Activated T-cell treated with anti-CD3 and anti-CD28 coated beads for 24 hours (primary cell): ENCODE results near the gene UBE2G1.

Experiments used
- DNase-seq: peaks from one replicate; pipeline ENCODE4 v3.0.0-alpha.2; 2020; ENCODE audit warnings: low read depth

UBE2G1 gene

GRCh38 chr17:4334332-4334731 lies 32.1 kb downstream of the UBE2G1 start:
- no peak for DNase-seq

GRCh38 chr17:4333041-4333440 lies 33.4 kb downstream of the UBE2G1 start:
- DNase-seq: no peak

- DNase-seq: no peak
Measured at GRCh38 chr17:4332296-4332970, 34.0 kb downstream of the UBE2G1 start.

- no peak for DNase-seq
Measured at GRCh38 chr17:4331614-4332013, 34.9 kb downstream of the UBE2G1 start.

- no peak for DNase-seq
Measured at GRCh38 chr17:4329838-4330237, 36.6 kb downstream of the UBE2G1 start.

DNA sequence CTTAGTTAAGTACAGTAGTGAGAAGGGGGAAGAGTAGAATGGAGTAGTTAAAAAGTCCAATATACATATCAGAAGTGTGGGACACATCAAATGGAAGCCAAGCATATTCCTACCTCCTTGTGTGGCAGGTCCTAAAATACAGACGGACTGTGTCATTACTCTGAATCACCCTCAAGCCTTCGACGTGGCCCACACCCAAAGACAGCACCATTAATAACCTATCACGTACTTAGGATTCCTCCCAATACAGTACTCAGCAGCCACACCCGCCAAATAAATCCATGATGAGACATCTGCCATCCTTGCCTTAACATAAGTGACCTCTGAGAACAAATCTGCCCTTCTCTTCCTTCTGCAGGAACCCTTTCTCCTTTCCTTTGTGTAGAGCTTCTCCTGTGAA lies 38.9 kb downstream of the UBE2G1 start:
- no peak for DNase-seq

DNA sequence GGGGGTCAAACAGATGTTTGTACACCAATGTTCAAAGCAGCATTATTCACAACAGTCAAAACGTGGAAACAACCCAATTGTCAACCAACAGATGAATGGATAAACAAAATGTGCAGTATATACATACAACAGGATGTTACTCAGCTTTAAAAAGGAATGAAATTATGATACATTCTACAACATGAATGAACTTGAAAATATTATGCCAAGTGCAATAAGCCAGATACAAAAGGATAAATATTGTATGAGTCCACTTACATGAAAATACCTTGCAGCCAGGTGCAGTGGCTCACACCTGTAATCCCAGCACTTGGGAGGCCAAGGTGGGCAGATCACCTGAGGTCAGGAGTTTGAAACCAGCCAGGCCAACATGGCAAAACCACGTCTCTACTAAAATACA lies 39.9 kb downstream of the UBE2G1 start:
- DNase-seq: no peak

DNA sequence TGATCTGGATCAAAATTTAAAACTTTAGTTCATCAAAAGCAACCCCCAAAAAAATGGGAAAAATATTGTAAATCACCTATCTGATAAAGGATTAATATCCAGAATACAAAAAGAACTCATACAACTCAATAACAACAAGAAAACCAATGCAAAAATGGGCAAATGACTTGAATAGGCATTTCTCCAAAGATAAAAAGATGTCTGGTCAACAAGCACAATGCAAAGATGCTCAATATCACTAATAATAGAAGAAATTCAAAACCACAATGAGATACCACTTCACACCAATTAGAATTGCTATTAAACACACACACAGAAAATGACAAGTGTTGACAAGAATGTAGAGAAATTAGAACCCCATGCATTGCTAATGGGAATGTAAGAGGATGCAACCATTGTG lies 40.4 kb downstream of the UBE2G1 start:
- DNase-seq: no peak

DNA sequence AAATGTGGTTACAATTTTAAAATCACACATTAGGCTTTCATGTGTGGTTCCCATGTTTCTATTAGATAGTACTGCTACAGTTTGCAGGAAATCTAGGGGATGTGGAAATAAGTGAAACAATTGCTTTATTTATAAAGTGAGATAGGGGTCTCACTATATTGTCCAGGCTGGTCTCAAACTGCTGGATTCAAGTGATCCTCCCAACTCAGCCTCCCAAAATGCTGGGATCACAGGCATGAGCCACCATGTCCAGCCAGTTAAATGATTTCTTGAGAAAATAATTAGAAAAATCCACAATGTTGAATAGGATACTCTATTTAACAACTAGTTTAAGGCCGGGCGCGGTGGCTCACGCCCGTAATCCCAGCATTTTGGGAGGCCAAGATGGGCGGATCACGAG lies 42.0 kb downstream of the UBE2G1 start:
- no peak for DNase-seq

DNA sequence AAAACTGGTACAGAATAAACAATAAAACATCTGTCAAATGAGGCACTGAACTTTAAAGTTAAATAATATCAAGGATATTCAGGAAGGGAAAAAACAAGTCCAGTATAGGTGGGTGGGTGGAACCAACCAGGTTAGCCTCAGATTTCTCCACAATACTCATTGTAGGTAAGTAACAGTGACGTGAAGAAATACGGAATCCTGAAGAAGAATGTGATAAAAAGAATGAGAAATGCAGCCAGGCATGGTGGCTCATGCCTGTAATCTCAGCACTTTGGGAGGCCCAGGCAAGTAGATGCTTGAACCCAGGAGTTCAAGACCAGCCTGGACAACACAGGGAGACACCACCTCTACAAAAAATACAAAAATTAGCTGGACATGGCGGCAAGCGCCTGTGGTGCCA lies 47.3 kb downstream of the UBE2G1 start:
- no peak for DNase-seq

DNA sequence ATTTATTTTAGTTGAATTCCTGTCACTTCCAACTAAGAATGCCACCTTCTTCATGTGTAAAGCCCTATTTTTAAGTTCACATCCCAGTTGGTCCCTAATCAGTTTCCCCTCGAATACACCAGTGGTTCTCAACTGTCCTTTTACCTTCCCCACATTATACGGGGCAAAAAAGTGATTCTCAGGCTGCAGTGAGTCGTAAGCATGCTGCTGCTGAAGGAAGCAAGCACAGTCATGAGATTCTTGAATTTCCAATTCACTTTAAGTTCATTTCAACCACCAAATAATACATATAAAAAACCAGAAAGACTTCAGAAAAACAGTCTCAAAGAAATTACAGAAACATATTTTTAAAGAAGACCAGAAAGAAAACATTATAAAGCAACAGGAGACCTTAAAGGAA lies 47.9 kb downstream of the UBE2G1 start:
- no peak for DNase-seq

GRCh38 chr17:4318186-4318585 lies 48.3 kb downstream of the UBE2G1 start:
- DNase-seq: no peak

GRCh38 chr17:4317610-4318009 lies 48.9 kb downstream of the UBE2G1 start:
- no peak for DNase-seq

DNA sequence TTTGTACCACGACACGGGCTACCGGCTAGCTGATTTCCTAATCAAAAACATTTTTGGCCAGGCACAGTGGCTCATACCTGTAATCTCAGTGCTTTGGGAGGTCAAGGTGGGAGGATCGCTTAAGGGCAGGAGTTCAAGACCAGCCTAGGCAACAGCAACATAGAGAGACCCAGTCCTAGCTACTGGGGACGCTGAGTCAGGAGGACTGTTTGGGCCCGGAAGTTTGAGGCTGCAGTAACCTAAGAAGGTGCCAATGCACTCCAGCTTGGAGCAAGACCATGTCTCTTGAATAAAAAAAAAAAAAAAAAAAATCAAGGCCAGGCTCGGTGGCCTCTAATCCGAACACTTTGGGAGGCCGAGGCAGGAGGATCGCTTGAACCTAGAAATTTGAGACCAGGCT lies 49.8 kb downstream of the UBE2G1 start:
- DNase-seq: no peak

DNA sequence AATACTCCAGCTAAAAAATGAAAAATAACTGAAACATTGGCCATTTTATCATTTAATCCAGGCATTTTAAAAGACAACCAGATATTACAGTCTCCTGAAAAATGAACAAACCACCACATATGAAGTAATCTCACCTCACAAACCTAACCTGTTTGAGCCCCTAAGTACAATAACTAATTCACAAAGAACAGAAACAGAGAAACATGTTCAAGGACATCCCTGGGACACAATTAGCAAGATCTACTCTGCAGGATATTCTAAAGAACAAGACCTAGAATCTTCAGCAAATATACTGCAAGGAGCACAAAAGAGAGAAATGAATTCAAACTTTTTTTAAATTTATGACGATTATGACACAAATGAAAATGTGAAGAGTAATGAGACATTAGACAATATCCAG lies 51.9 kb downstream of the UBE2G1 start:
- DNase-seq: no peak

DNA sequence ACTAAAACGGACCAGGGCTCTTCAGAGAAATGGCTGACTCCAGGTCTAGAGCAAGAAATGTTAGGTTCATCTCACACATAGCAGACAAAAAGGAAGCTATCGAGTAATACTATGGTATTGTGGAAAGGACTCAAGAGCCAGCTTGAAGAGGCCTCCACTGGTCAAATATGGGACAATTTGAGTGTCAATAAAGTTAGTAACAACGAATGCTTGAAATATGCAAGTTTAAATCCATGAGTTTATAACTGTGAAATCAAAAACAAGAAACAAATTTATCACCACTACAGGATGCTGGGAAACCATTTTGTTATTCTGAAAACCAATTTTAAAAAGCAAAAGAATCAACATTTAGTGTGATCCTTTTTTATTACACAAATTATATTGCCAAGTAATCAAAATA lies 52.3 kb downstream of the UBE2G1 start:
- no peak for DNase-seq

DNA sequence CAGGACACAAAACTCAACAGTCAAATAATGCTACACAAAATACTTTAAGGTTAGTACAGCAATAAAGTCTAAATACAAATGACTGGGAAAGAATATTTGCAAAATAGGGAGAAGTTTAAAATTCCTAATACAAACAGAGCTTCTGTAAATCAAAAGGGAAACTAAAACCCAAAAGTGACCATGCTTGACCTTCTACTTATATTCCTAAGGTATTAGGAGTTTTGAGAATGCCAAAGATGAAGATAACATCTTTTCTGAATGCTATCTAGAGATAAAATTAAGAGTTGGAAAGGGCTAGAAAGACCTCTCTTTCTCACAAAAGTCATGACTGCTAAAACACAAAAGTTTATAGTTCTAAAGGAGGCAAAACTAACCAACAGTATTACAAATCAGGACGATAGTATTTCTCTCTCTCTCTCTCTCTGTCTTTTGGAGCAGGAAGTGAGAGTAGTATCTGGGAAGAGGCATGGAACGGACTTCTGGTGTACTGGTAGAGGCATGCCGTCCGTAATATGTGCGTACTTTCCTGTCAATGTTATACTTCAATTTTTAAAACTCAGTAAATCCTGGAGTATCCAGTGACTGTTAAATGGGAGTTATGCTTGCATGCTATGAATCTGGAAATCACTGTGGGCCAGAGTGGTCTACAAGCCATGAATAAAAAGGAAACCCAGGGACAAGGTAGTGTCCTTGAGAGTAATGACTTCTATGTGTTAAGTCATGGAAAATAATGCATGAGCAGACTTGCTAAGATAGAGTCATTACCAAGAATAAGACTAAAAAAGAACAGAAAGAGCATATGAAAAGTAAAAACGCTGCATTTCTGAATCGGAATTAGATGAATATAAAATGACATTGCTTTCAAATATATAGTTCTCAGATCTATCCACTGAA lies 53.0 kb downstream of the UBE2G1 start:
- no peak for DNase-seq

- no peak for DNase-seq
Measured at GRCh38 chr17:4310354-4311060, 56.0 kb downstream of the UBE2G1 start.

- no peak for DNase-seq
Measured at GRCh38 chr17:4309897-4310296, 56.6 kb downstream of the UBE2G1 start.

DNA sequence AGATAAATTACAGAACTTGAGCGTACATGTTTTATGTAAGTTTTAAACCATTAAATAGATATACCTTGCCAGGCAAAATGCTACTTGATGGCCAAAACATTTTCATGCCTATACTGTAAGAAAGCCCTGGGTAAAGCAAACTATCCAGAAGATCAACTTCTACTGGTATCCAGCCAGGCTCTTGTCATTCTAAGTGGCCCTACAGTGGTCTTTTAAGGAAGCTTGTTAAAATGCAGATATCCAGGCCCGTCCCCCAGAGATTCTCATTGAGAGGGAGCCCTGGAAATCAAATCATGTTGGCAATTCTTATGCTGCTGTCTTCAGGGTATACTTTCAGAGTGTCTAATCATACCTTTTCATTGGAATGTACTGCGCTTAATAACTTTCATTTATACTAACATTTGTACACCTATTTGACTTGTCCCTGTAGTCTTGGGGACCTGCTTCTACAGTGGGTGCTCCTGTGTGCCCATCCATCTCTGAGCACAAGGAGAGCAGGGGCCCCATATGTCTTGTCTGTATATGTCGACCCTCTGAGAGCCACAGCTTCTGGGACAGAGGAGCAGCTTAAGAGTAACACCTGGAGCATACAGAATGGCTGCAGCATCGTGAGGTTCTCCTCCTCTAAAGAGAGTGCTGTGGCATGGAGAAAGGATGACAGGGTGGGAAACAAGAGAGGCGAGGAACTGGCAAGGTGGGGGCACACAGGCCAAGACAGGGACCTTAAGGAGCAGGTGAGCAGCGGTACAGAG lies 59.1 kb downstream of the UBE2G1 start:
- DNase-seq: no peak

DNA sequence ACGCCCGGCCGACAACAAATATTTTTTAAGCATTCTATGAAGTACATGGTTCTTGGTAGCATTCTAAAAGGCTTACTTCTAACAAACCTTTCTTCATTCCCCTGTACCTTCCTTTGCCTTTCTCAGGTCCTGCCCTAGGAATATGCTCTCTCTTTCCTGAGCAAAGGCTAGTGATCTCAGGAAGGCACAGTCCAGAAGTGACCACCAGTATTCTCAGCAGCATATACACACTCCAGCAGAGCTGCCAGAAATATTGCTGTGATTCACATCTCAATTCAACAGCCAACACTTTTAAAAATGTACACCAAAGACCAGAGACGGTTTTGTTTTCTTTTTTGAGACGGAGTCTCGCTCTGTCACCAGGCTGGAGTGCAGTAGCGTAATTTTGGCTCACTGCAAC lies 61.3 kb downstream of the UBE2G1 start:
- DNase-seq: no peak

- peak; percentile 30 for DNase-seq
Measured at GRCh38 chr17:4304417-4305027, 62.0 kb downstream of the UBE2G1 start.
